H1 (cell line): ENCODE data around the gene DCAF8. TPM values are rescaled to one million over a fixed set of nuclear protein-coding genes. Genes with fewer than 3 reads are reported as not detected.

ENCODE experiments used
- CTCF ChIA-PET: fragments of 300-600 bp; sonication (Branson Sonifier 250); formaldehyde crosslinking; loops from one replicate; lab custom pipeline; 2021; ENCODE audit not compliant: partially characterized antibody; lab: Charles Lee
- POLR2A ChIA-PET: fragments of 300-600 bp; sonication (Branson Sonifier 250); formaldehyde crosslinking; loops from one replicate; lab custom pipeline; 2021; ENCODE audit warnings: inconsistent platforms; ENCODE audit not compliant: partially characterized antibody; lab: Charles Lee
- DNase-seq, 2 experiments: peaks; one replicate each; pipeline versions ENCODE4 v3.0.0 to v3.0.0-alpha.2; 2010 to 2022; ENCODE audit warnings: low spot score in 2 of 2, low read depth in 1 of 2, mixed read lengths in 1 of 2
- FAIRE-seq: peaks from 2 replicates; lab custom pipeline; 2011; peaks lifted over from hg19 to GRCh38; lab: Jason Lieb, UNC
- H2AFZ ChIP-seq: 2 replicates; pipeline ENCODE4 v1.8.1; 2012; ENCODE audit warnings: low read length, inconsistent platforms
- H2AK5ac ChIP-seq: 2 replicates; pipeline ENCODE4 v1.6.1; 2013; ENCODE audit warnings: low read depth, low read length
- H2BK120ac ChIP-seq: replicated peaks from 2 replicates; pipeline ENCODE3; 2013; ENCODE audit warnings: low read depth, low read length, inconsistent platforms
- H2BK12ac ChIP-seq: 2 replicates; pipeline ENCODE4 v1.6.1; 2013; ENCODE audit warnings: low read depth, low read length
- H2BK15ac ChIP-seq: 2 replicates; pipeline ENCODE4 v1.6.1; 2013; ENCODE audit warnings: low read length
- H2BK20ac ChIP-seq: 2 replicates; pipeline ENCODE4 v1.6.1; 2013; ENCODE audit warnings: low read length
- H2BK5ac ChIP-seq: 2 replicates; pipeline ENCODE4 v1.6.1; 2013; ENCODE audit warnings: low read depth, low read length
- H3K14ac ChIP-seq: 2 replicates; pipeline ENCODE4 v1.6.1; 2013; ENCODE audit warnings: inconsistent platforms; ENCODE audit not compliant: insufficient read length
- H3K18ac ChIP-seq: 2 replicates; pipeline ENCODE4 v1.6.1; 2013; ENCODE audit warnings: low read length; ENCODE audit errors: extremely low read depth
- H3K23ac ChIP-seq: 2 replicates; pipeline ENCODE4 v1.6.1; 2013; ENCODE audit warnings: inconsistent platforms; ENCODE audit not compliant: insufficient read length
- H3K23me2 ChIP-seq: 2 replicates; pipeline ENCODE4 v1.6.1; 2013; ENCODE audit warnings: low read depth, low read length
- H3K27ac ChIP-seq: 2 replicates; pipeline ENCODE4 v1.6.1; 2011; ENCODE audit warnings: low read depth, low read length, inconsistent platforms
- H3K27me3 ChIP-seq, 4 experiments: replicated peaks in 1 of 4; 1 replicate in 1 of 4; 2 replicates in 3 of 4; pipeline versions ENCODE4 v1.6.1 to v1.8.1; 2011 to 2013; ENCODE audit warnings: low read length in 3 of 4, mild to moderate bottlenecking in 3 of 4, inconsistent platforms in 2 of 4, mixed read lengths in 2 of 4, moderate library complexity in 1 of 4; ENCODE audit not compliant: control insufficient read depth in 3 of 4, insufficient read depth in 3 of 4; ENCODE audit errors: extremely low read depth in 1 of 4
- H3K36me3 ChIP-seq, 4 experiments: 2 replicates each; pipeline versions ENCODE4 v1.6.1 to v1.8.1; 2011 to 2013; ENCODE audit warnings: mild to moderate bottlenecking in 4 of 4, low read length in 3 of 4, moderate library complexity in 2 of 4, control low read depth in 1 of 4, inconsistent platforms in 1 of 4; ENCODE audit not compliant: insufficient read depth in 4 of 4, control insufficient read depth in 2 of 4
- H3K4ac ChIP-seq: replicated peaks from 2 replicates; pipeline ENCODE3; 2013; ENCODE audit warnings: low read length, low read depth, mixed read lengths, inconsistent platforms; ENCODE audit not compliant: insufficient read length
- H3K4me1 ChIP-seq, 4 experiments: replicated peaks in 1 of 4; 1 replicate in 1 of 4; 2 replicates in 3 of 4; pipeline versions ENCODE4 v1.6.1 to v1.8.1; 2011 to 2013; ENCODE audit warnings: low read length in 3 of 4, inconsistent platforms in 2 of 4, mixed read lengths in 1 of 4; ENCODE audit not compliant: insufficient read depth in 4 of 4, control insufficient read depth in 3 of 4
- H3K4me2 ChIP-seq, 2 experiments: 2 replicates each; pipeline versions ENCODE4 v1.6.1 to v1.8.1; 2011 to 2013; ENCODE audit warnings: low read depth in 2 of 2, low read length in 2 of 2, control low read depth in 1 of 2, inconsistent platforms in 1 of 2, mild to moderate bottlenecking in 1 of 2; ENCODE audit not compliant: insufficient read depth in 1 of 2
- H3K4me3 ChIP-seq, 4 experiments: fragments of 200-600, 300-600 bp in 1 of 4; sonication (generic), shearing (Covaris generic), sonication (Bioruptor Twin) in 1 of 4; 2 replicates each; pipeline versions ENCODE4 v1.5.1 to v1.8.1; 2011 to 2016; ENCODE audit warnings: low read length in 4 of 4, low read depth in 3 of 4, control low read depth in 2 of 4, inconsistent platforms in 2 of 4, mild to moderate bottlenecking in 2 of 4, mixed read lengths in 1 of 4, moderate library complexity in 1 of 4; ENCODE audit not compliant: insufficient read depth in 2 of 4; ENCODE audit errors: extremely low read depth in 1 of 4
- H3K56ac ChIP-seq: replicated peaks from 2 replicates; pipeline ENCODE3; 2013; ENCODE audit warnings: low read depth, mild to moderate bottlenecking, mixed read lengths, low read length, inconsistent platforms; ENCODE audit not compliant: insufficient read length
- H3K79me1 ChIP-seq: 2 replicates; pipeline ENCODE4 v1.6.1; 2013; ENCODE audit warnings: low read depth, low read length, control low read depth
- H3K79me2 ChIP-seq, 2 experiments: 2 replicates each; pipeline versions ENCODE4 v1.6.1 to v1.8.1; 2012 to 2013; ENCODE audit warnings: low read length in 2 of 2, mild to moderate bottlenecking in 2 of 2, inconsistent platforms in 1 of 2; ENCODE audit not compliant: insufficient read depth in 2 of 2, control insufficient read depth in 1 of 2
- H3K9ac ChIP-seq, 4 experiments: replicated peaks in 1 of 4; 1 replicate in 1 of 4; 2 replicates in 3 of 4; pipeline versions ENCODE4 v1.6.1 to v1.8.1; 2011 to 2013; ENCODE audit warnings: low read depth in 3 of 4, low read length in 3 of 4, control low read depth in 2 of 4, mild to moderate bottlenecking in 2 of 4, moderate library complexity in 2 of 4, inconsistent platforms in 1 of 4; ENCODE audit errors: extremely low read depth in 1 of 4
- H3K9me3 ChIP-seq, 2 experiments: 2 replicates each; pipeline versions ENCODE4 v1.6.1 to v1.8.1; 2012 to 2013; ENCODE audit warnings: mild to moderate bottlenecking in 2 of 2, moderate library complexity in 2 of 2, control low read depth in 1 of 2, inconsistent platforms in 1 of 2, low read depth in 1 of 2, low read length in 1 of 2, mixed read lengths in 1 of 2; ENCODE audit not compliant: insufficient read depth in 2 of 2
- H4K20me1 ChIP-seq, 2 experiments: replicated peaks in 1 of 2; 2 replicates each; pipeline versions ENCODE3 to v1.8.1; 2011 to 2013; ENCODE audit warnings: inconsistent platforms in 2 of 2, low read length in 2 of 2, mild to moderate bottlenecking in 1 of 2; ENCODE audit not compliant: insufficient read depth in 2 of 2, control insufficient read depth in 1 of 2
- H4K5ac ChIP-seq: 2 replicates; pipeline ENCODE4 v1.6.1; 2013; ENCODE audit warnings: low read length, low read depth, mixed read lengths, inconsistent platforms; ENCODE audit not compliant: insufficient read length
- H4K8ac ChIP-seq: 2 replicates; pipeline ENCODE4 v1.8.0; 2013; ENCODE audit warnings: mild to moderate bottlenecking, moderate library complexity, low read length, inconsistent platforms; ENCODE audit not compliant: insufficient read depth; ENCODE audit errors: extremely low read depth
- H4K91ac ChIP-seq: replicated peaks from 2 replicates; pipeline ENCODE3; 2013; ENCODE audit warnings: low read length, mixed read lengths, inconsistent platforms; ENCODE audit not compliant: insufficient read length
- BRCA1 ChIP-seq: IDR thresholded peaks from 2 replicates; pipeline ENCODE4 v1.6.1; 2012; ENCODE audit warnings: low read depth, low read length, improper control_type of control experiment
- CHD2 ChIP-seq: IDR thresholded peaks from 2 replicates; pipeline ENCODE4 v1.6.1; 2012; ENCODE audit warnings: low read length, improper control_type of control experiment
- GABPA ChIP-seq: IDR thresholded peaks from 2 replicates; pipeline ENCODE4 v1.6.1; 2011; ENCODE audit warnings: mild to moderate bottlenecking, low read length, moderate library complexity, borderline replicate concordance; ENCODE audit not compliant: insufficient read depth
- MAFK ChIP-seq: IDR thresholded peaks from 2 replicates; pipeline ENCODE4 v1.6.1; 2012; ENCODE audit warnings: low read depth, mild to moderate bottlenecking, improper control_type of control experiment, low read length
- SP2 ChIP-seq: IDR thresholded peaks from 2 replicates; pipeline ENCODE4 v1.6.1; 2012; ENCODE audit warnings: mild to moderate bottlenecking, low read length, inconsistent platforms
- WGBS, 2 experiments: shearing (Covaris generic) in 1 of 2; methylation state at CpG; one replicate each; pipeline versions ENCODE4 v1.1.6 to v1.1.7; 2013 to 2015; ENCODE audit warnings: low lambda C conversion rate in 2 of 2, mixed read lengths in 2 of 2, inconsistent platforms in 1 of 2, low coverage in 1 of 2, missing lambda C conversion rate in 1 of 2; ENCODE audit not compliant: insufficient replicate concordance in 2 of 2, insufficient coverage in 1 of 2, insufficient read length in 1 of 2; ENCODE audit errors: extremely low coverage in 1 of 2, missing lambda C conversion rate in 1 of 2; 5-methylcytosine and 5-hydroxymethylcytosine counted together
- polyA plus RNA-seq, 7 experiments: library from polyadenylated mRNA; depleted of rRNA in 3 of 7; stranded (reverse) in 5 of 7; unstranded in 2 of 7; fragments of >200 nt in 5 of 7; fragments of 200-250 nt in 2 of 7; gene quantifications; 1 replicate in 5 of 7; 2 replicates in 1 of 7; 4 replicates in 1 of 7; pipeline versions ENCODE4 v1.2.1 to v1.2.3, GENCODE V29; 2011 to 2013; ENCODE audit warnings: missing spikeins in 2 of 7, mixed read lengths in 2 of 7
- total RNA-seq: library from RNA; stranded (reverse); fragmentation: NEBNext Ultra II Directional; extraction: Animal tissue kit (Norgen Biotek cat#: 25700); gene quantifications from 2 replicates; pipeline ENCODE4 v1.2.1, GENCODE V29; 2021

Gene DCAF8
- total and polyA plus RNA-seq, 2 of the 8 experiments (the other 6 are each of a cell fraction or from before 2014, with no cell fraction given) = 68.2 to 110 TPM

GRCh38 chr1:160217481-160218051, 44.8 kb downstream of the DCAF8 start:
- FAIRE-seq = no peak
- H3K27me3 ChIP-seq = no peaks in the 10 kb centered on the region
- H4K5ac ChIP-seq = no peak overlapping the region
- H2BK5ac ChIP-seq = 0 out of 2 replicates have a peak overlapping the region, but pooled peaks have one; percentile 14
- H4K20me1 ChIP-seq = peaks cover 2 to 4% of the 10 kb centered on the region in 2 experiments
- no peak for DNase-seq
- H3K4ac ChIP-seq = no peak overlapping the region
- H3K4me3 ChIP-seq = no peak overlapping the region
- H3K14ac ChIP-seq = no peak overlapping the region
- no peaks in the 10 kb centered on the region for H3K79me2 ChIP-seq
- H2BK20ac ChIP-seq = no peak overlapping the region
- no peak overlapping the region for H3K18ac ChIP-seq
- no peaks in the 10 kb centered on the region for H3K23me2 ChIP-seq
- H3K36me3 ChIP-seq = peaks cover 30 to 82% (median 71%) of the 10 kb centered on the region in 4 experiments
- no peak overlapping the region for H4K8ac ChIP-seq
- H2BK12ac ChIP-seq = no peak overlapping the region
- H3K4me1 ChIP-seq = no peaks in the 10 kb centered on the region
- no peak overlapping the region for H3K23ac ChIP-seq
- H2BK120ac ChIP-seq = no peak overlapping the region
- ChIA-PET POLR2A (interaction anchor here (0.9 to 5.1 kb wide), 6 partner anchors 10 to 138 kb away, joined by 3 to 44 read pairs (median 4); partner anchors contain the start of gene CASQ1), CTCF (interaction anchor here (1.2 to 7.4 kb wide), 9 partner anchors 11 to 171 kb away, joined by 3 to 105 read pairs (median 70); partner anchors contain the start of genes CASQ1 and PEA15)
- H3K4me2 ChIP-seq = no peak overlapping the region
- H3K56ac ChIP-seq = no peak overlapping the region
- H2BK15ac ChIP-seq = no peak overlapping the region
- no peaks in the 10 kb centered on the region for H3K9me3 ChIP-seq
- no peak overlapping the region for H2AK5ac ChIP-seq
- WGBS, 2 experiments = 85% methylated on average over 10 of the region's 10 CpGs; no CpG with 5 or more reads in 1 of the 2 experiments
- H3K27ac ChIP-seq = no peak overlapping the region
- H3K79me1 ChIP-seq = no peaks in the 10 kb centered on the region
- H4K91ac ChIP-seq = no peak overlapping the region
- no peak overlapping the region for H2AFZ ChIP-seq
- no peak overlapping the region for H3K9ac ChIP-seq
- no peak for TF ChIP-seq SP2
- TF ChIP-seq GABPA = no peak
- TF ChIP-seq CHD2 = no peak
- no peak for TF ChIP-seq BRCA1
- no peak for TF ChIP-seq MAFK
